HL-60 (cell line): Measurements from ENCODE around the gene MYH15.

Experiments
- POLR2AphosphoS5 ChIP-seq: IDR thresholded peaks from 2 replicates; pipeline ENCODE4 v1.6.1; 2012; ENCODE audit warnings: low read depth
- SPI1 ChIP-seq: IDR thresholded peaks from 2 replicates; pipeline ENCODE4 v1.6.1; 2012; ENCODE audit warnings: low read depth, mild to moderate bottlenecking, borderline replicate concordance
- TF ChIP-seq, protein P1 (sequence below): IDR thresholded peaks from one replicate; pipeline ENCODE4 v1.5.1; 2011; ENCODE audit warnings: low read length, control low read depth, inconsistent platforms; ENCODE audit not compliant: insufficient read depth
- TF ChIP-seq, protein P2 (sequence below): IDR thresholded peaks from 2 replicates; pipeline ENCODE4 v1.6.1; 2012; ENCODE audit warnings: low read depth; ENCODE audit not compliant: insufficient replicate concordance

DNA sequence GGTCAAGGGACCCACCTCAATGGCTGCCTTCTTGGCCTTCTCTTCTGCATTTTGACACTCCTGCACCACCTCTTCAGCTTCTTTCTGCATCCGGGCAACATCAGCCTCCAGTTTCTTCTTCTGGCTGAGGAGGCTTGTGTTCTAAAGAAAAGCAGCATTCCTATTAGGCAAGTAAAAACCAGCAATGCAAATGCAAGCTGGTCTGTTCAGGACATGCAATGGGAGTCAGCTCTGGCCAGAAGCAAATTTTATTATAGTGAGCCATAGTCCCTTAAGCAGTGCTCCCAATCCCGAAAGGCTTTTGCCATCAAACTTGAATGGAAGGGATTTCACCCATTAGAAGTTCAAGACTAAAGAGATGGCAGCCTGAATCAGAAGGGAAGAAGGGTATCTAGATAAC, 116.4 kb downstream of the MYH15 start:
- TF ChIP-seq, protein P1, sequence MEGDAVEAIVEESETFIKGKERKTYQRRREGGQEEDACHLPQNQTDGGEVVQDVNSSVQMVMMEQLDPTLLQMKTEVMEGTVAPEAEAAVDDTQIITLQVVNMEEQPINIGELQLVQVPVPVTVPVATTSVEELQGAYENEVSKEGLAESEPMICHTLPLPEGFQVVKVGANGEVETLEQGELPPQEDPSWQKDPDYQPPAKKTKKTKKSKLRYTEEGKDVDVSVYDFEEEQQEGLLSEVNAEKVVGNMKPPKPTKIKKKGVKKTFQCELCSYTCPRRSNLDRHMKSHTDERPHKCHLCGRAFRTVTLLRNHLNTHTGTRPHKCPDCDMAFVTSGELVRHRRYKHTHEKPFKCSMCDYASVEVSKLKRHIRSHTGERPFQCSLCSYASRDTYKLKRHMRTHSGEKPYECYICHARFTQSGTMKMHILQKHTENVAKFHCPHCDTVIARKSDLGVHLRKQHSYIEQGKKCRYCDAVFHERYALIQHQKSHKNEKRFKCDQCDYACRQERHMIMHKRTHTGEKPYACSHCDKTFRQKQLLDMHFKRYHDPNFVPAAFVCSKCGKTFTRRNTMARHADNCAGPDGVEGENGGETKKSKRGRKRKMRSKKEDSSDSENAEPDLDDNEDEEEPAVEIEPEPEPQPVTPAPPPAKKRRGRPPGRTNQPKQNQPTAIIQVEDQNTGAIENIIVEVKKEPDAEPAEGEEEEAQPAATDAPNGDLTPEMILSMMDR, result no peak
- TF ChIP-seq POLR2AphosphoS5, result no peak
- TF ChIP-seq SPI1, result no peak
- TF ChIP-seq, protein P2, sequence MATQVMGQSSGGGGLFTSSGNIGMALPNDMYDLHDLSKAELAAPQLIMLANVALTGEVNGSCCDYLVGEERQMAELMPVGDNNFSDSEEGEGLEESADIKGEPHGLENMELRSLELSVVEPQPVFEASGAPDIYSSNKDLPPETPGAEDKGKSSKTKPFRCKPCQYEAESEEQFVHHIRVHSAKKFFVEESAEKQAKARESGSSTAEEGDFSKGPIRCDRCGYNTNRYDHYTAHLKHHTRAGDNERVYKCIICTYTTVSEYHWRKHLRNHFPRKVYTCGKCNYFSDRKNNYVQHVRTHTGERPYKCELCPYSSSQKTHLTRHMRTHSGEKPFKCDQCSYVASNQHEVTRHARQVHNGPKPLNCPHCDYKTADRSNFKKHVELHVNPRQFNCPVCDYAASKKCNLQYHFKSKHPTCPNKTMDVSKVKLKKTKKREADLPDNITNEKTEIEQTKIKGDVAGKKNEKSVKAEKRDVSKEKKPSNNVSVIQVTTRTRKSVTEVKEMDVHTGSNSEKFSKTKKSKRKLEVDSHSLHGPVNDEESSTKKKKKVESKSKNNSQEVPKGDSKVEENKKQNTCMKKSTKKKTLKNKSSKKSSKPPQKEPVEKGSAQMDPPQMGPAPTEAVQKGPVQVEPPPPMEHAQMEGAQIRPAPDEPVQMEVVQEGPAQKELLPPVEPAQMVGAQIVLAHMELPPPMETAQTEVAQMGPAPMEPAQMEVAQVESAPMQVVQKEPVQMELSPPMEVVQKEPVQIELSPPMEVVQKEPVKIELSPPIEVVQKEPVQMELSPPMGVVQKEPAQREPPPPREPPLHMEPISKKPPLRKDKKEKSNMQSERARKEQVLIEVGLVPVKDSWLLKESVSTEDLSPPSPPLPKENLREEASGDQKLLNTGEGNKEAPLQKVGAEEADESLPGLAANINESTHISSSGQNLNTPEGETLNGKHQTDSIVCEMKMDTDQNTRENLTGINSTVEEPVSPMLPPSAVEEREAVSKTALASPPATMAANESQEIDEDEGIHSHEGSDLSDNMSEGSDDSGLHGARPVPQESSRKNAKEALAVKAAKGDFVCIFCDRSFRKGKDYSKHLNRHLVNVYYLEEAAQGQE, result no peak
